Ectodermal cell (in vitro differentiated cells): Measurements from ENCODE around the gene MRNIP.
"Not testable (repeated sequence)": the region's sequence is repeated elsewhere in the genome, so short reads cannot be mapped to it uniquely, and the experiment has no call there.

Source experiments
- H3K27ac ChIP-seq: 2 replicates; pipeline ENCODE4 v1.7.0; 2013; ENCODE audit warnings: mild to moderate bottlenecking, low read depth, low read length; ENCODE audit not compliant: insufficient read depth, poor library complexity, severe bottlenecking
- H3K27me3 ChIP-seq: 2 replicates; pipeline ENCODE4 v1.7.0; 2013; ENCODE audit warnings: mild to moderate bottlenecking, low read length; ENCODE audit not compliant: insufficient read depth, control insufficient read depth, poor library complexity, severe bottlenecking
- H3K36me3 ChIP-seq: one replicate; pipeline ENCODE4 v1.7.0; 2013; ENCODE audit warnings: low read length; ENCODE audit not compliant: control insufficient read depth, insufficient read depth
- H3K4me1 ChIP-seq: one replicate; pipeline ENCODE4 v1.7.0; 2013; ENCODE audit warnings: low read length; ENCODE audit not compliant: control insufficient read depth, insufficient read depth
- H3K4me3 ChIP-seq: 2 replicates; pipeline ENCODE4 v1.7.0; 2013; ENCODE audit warnings: low read depth, low read length, control low read depth; ENCODE audit not compliant: insufficient read depth
- H3K9me3 ChIP-seq: 2 replicates; pipeline ENCODE4 v1.7.0; 2013; ENCODE audit warnings: mild to moderate bottlenecking, low read length, moderate library complexity; ENCODE audit not compliant: control insufficient read depth
- WGBS, 2 experiments: methylation state at CpG; one replicate each; pipeline ENCODE4 v1.1.7; 2013; ENCODE audit warnings: missing lambda C conversion rate in 2 of 2; 5-methylcytosine and 5-hydroxymethylcytosine counted together

MRNIP gene

DNA sequence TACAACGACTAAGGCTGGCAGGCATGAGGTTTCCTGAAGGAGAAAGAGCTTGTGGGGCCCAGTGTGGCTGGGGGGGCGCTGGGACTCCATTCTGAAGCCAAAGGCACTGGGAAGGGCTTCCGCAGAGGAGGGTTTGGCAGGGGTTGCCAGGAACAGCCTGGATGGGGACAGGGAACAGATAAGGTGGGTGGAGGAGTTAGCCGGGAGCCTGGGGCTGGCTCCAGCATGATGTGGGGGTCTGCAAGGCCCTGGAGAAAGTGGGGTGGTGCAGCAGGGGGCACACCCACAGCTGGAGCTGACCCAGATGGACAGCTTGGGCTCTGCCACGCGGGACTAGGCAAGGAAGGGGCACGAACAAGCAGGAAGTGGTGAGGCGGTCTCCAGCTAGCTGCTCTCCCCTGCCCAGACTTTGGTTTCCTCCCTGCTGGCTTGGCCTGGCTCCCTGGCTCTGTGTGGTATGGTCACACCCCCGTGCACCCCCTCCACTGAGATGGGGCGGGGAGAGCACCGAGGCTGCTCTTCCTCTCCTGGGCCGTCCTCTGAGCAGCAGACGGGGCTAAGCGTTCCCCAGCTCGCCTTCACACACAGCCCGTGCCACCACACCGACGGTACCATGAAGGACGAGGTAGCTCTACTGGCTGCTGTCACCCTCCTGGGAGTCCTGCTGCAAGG is 65.0 kb downstream of the MRNIP start, which contains the start of gene LTC4S:
TSS of gene LTC4S (plus strand) at position 519 of the 672 bp plus-strand sequence. CDS start at position 614, 95 bp downstream.
- Histone ChIP-seq H3K4me1 (peaks cover 11% of the 10 kb centered on the region), H3K27ac (no peak within 1 kb of the TSS), H3K9me3 (no peaks in the 10 kb centered on the region), H3K27me3 (peaks cover 25% of the 10 kb centered on the region), H3K4me3 (no peak within 1 kb of the TSS), H3K36me3 (peaks cover 14% of the 10 kb centered on the region)
- WGBS, 2 experiments, result 86 to 89% methylated on average over 19 of the region's 19 CpGs

DNA sequence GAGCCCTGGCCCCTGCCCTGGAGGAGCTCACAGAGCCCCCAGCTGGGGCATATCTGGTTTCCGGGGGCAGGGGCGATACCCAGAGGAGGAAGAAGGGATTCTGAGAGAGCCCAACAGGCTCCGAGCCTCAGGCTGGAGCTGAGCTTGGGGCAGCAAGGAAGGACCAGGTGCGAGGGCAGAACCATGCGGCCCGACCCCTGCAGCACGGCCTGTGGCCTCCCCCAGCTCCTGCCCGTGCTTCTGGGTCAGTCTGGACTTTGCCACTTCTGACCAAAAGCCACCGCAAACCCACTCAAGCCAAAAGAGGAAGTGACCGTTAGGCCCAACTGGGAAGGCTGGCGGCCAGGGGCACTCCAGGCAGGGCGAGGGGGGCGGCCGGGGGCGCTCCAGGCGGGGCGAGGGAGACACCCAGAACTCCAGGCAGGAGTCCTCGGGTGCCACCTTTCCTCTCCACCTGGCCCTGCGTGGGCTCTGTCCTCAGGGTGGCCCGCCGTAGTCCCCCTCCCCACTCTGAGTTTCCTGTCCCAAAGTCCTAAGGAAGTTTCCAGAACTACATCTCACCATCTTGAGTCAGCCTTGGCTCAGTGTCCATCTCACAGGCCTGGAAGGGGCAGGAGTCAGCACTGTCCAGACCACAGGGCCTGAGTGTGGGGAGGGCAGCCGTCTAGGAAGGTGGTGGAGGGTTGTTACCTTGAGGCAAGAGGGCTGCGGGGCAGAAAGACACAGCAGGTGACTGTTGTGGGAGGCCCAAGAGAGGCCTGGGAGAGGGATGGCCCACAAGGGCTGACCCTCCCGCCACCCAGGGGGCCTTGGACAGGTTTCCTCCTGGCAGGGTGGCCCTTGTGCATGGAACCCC is 65.8 kb downstream of the MRNIP start:
- 91 to 92% methylated on average over 24 of the region's 24 CpGs for WGBS, 2 experiments
- Histone ChIP-seq H3K4me1 (peaks cover 11% of the 10 kb centered on the region), H3K36me3 (peaks cover 6% of the 10 kb centered on the region), H3K4me3 (no peak overlapping the region), H3K27ac (no peak overlapping the region), H3K27me3 (peaks cover 25% of the 10 kb centered on the region), H3K9me3 (no peaks in the 10 kb centered on the region)

- peaks cover 11% of the 10 kb centered on the region for H3K4me1 ChIP-seq
- H3K27me3 ChIP-seq, result peaks cover 21% of the 10 kb centered on the region
- no peak overlapping the region for H3K4me3 ChIP-seq
- no peak overlapping the region for H3K27ac ChIP-seq
- WGBS, 2 experiments, result 90 to 91% methylated on average over 15 of the region's 15 CpGs
- H3K36me3 ChIP-seq, result no peaks in the 10 kb centered on the region
- H3K9me3 ChIP-seq, result no peaks in the 10 kb centered on the region
These were observed 66.6 kb downstream of the MRNIP start for GRCh38 chr5:179791881-179792611.

DNA sequence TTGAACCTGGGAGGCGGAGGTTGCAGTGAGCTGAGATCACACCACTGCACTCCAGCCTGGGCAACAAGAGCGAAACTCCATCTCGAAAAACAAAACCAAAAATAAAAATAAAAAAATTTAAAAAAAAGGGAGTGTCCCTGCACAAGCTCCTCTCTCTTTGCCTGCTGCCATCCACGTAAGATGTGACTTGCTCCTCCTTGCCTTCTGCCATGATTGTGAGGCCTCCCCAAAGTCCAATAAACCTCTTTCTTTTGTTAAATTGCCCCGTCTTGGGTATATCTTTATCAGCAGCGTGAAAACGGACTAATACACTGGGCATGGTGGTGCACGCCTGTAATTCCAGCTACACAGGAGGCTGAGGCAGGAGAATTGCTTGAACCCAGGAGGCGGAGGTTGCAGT is 69.3 kb downstream of the MRNIP start:
- not testable (repeated sequence) for H3K4me3 ChIP-seq, H3K9me3 ChIP-seq, H3K36me3 ChIP-seq, H3K4me1 ChIP-seq, H3K27me3 ChIP-seq, H3K27ac ChIP-seq
- WGBS, 2 experiments, result 95 to 97% methylated on average over 9 of the region's 9 CpGs

GRCh38 chr5:179788193-179788854 is 70.3 kb downstream of the MRNIP start:
- WGBS, 2 experiments, result 93 to 94% methylated on average over 7 of the region's 7 CpGs
- Histone ChIP-seq H3K4me1 (peaks cover 2% of the 10 kb centered on the region), H3K27ac (no peak overlapping the region), H3K27me3 (no peaks in the 10 kb centered on the region), H3K9me3 (no peaks in the 10 kb centered on the region), H3K36me3 (no peaks in the 10 kb centered on the region), H3K4me3 (no peak overlapping the region)
